Measurements from ENCODE around the gene NBPF3.

DNA sequence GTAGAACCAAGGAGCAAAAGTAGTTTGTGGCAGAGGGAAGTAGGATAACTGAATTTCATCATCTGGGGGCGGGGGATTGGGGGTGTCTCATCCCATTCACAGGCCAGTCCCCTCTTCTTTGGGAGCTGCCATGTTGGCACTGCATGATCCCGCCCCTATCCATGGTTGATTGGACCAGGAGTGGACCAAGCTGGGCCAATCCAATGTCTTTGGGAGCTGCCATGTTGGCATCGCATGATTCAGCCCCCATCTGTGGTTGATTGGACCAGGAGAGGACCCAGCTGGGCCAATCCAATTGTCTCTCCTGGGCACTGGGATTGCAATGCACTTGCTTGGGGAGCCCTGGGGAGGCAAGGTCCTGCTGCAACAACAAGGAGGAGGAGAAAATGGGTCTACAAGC, 56.9 kb downstream of the NBPF3 start:
- TF ChIP-seq, protein P1, sequence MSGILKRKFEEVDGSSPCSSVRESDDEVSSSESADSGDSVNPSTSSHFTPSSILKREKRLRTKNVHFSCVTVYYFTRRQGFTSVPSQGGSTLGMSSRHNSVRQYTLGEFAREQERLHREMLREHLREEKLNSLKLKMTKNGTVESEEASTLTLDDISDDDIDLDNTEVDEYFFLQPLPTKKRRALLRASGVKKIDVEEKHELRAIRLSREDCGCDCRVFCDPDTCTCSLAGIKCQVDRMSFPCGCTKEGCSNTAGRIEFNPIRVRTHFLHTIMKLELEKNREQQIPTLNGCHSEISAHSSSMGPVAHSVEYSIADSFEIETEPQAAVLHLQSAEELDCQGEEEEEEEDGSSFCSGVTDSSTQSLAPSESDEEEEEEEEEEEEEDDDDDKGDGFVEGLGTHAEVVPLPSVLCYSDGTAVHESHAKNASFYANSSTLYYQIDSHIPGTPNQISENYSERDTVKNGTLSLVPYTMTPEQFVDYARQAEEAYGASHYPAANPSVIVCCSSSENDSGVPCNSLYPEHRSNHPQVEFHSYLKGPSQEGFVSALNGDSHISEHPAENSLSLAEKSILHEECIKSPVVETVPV (CRISPR knock-in tag; IDR thresholded peaks at IDR 0.05): no peak
- TF ChIP-seq ESRRG (CRISPR knock-in tag; IDR thresholded peaks at IDR 0.05) (no peak), ZC3H10 (CRISPR knock-in tag; IDR thresholded peaks at IDR 0.05) (no peak), ZFP3 (CRISPR knock-in tag; IDR thresholded peaks at IDR 0.05) (no peak)
